ENCODE measurements around the gene PPIH.
"Not testable (repeated sequence)": the region's sequence is repeated elsewhere in the genome, so short reads cannot be mapped to it uniquely, and the experiment has no call there.

The PPIH gene

DNA sequence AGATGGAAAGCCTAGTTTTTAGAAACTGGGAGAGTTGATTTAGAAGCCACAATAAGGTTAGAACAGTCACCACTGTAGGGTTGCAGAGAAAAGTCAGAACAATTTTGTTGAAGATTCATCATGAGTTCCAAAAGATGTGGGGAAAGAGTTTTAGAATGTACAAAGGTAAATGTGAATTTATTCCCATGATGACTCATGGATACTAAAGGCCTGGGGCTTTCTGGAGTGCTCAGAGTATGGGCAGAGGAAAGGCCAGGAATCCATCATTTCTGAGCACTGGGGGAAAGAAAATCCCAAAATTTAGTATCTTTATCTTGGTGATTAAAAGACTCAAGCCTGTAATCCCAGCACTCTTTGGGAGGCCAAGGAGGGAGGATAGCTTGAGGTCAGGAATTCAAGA, 41.8 kb downstream of the PPIH start:
- in situ Hi-C loops (cut with HindIII; ENCODE audit: low sequenced_read_pairs) = no loop called here
- no peak overlapping the region for H3K4me3 ChIP-seq (ENCODE audit: low read depth, low read length)
- DNase-seq (ENCODE audit: low read depth, low spot score) = no peak
- no peak for TF ChIP-seq CTCF (IDR thresholded peaks at IDR 0.05; ENCODE audit: low read depth, low read length)

DNA sequence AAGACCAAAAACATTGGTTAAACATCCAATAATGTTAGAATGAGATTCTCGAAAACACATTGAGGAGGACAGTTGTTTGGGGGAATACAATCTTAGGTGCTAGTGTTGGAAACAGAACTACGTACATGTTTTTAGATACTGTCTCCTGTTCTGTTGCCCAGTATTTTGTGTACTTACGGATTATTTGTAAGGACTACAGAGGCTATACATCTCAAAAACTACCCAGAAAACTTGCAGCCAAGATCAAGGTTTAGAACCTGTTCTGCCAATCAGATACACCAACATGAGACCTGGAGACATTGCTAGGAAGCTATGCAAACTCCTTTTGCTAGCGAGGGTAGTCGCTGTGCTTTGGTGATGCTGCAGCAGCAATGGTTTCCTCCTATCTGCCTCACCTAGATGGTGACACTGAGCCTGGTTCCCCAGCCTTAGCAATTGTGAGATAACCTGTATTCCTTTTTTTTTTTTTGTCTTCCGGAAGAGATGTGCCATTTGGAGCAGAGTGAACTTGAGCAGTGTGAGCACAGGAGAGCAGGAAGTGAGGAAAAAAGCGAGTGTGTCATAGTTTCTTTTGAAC, 45.8 kb downstream of the PPIH start:
- H3K4me3 ChIP-seq (ENCODE audit: low read depth, low read length) = no peak overlapping the region
- in situ Hi-C loops (cut with HindIII; ENCODE audit: low sequenced_read_pairs) = no loop called here
- DNase-seq (ENCODE audit: low read depth, low spot score) = no peak
- no peak for TF ChIP-seq CTCF (IDR thresholded peaks at IDR 0.05; ENCODE audit: low read depth, low read length)

GRCh38 chr1:42712808-42713207, 54.6 kb downstream of the PPIH start:
- H3K4me3 ChIP-seq (ENCODE audit: low read depth, low read length); in situ Hi-C loops (cut with HindIII; ENCODE audit: low sequenced_read_pairs); DNase-seq (ENCODE audit: low read depth, low spot score): not testable (repeated sequence)

GRCh38 chr1:42713293-42713692, 55.1 kb downstream of the PPIH start:
- DNase-seq (ENCODE audit: low read depth, low spot score) = no peak
- in situ Hi-C loops (cut with HindIII; ENCODE audit: low sequenced_read_pairs) = no loop called here
- no peak overlapping the region for H3K4me3 ChIP-seq (ENCODE audit: low read depth, low read length)
- TF ChIP-seq CTCF (IDR thresholded peaks at IDR 0.05; ENCODE audit: low read depth, low read length) = no peak

GRCh38 chr1:42714441-42714840, 56.2 kb downstream of the PPIH start:
- in situ Hi-C loops (cut with HindIII; ENCODE audit: low sequenced_read_pairs); H3K4me3 ChIP-seq (ENCODE audit: low read depth, low read length); DNase-seq (ENCODE audit: low read depth, low spot score): not testable (repeated sequence)

DNA sequence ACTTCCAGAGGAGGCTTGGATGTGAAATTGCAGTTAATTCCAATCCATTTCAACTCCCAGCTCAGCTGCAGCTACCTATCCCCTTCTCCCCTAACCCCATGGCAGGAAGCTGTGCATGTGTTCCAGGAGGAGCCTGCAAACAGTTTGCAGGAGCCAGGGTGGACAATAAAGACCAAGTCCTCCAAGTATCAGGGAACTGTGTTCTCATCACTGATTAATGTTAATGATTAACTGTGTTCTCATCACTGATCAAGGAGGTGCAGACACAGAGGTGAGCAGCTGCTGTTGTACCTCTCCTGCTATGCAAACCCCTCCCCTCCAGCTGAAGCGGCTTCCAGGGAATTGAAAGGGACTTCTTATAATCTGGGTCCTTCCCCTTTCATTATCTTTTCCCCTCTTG, 62.6 kb downstream of the PPIH start:
- no peak for TF ChIP-seq CTCF (IDR thresholded peaks at IDR 0.05; ENCODE audit: low read depth, low read length)
- no peak overlapping the region for H3K4me3 ChIP-seq (ENCODE audit: low read depth, low read length)
- in situ Hi-C loops (cut with HindIII; ENCODE audit: low sequenced_read_pairs) = no loop called here
- no peak for DNase-seq (ENCODE audit: low read depth, low spot score)

DNA sequence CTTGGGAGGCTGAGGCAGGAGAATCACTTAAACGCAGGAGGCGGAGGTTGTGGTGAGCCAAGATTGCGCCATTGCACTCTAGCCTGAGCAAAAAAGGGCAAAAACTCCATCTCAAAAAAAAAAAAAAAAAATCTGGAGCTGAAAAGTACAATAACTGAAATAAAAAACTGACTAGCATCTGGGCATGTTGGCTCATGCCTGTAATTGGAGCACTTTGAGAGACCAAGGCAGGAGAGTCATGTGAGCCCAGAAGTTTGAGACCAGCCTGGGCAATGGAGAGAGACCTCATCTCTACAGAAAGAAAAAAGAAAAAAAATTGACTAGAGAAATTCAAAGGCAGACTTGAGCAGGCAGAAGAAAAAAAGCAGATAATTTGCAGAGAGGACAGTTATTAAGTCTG, 63.7 kb downstream of the PPIH start:
- no peak overlapping the region for H3K4me3 ChIP-seq (ENCODE audit: low read depth, low read length)
- in situ Hi-C loops (cut with HindIII; ENCODE audit: low sequenced_read_pairs) = no loop called here
- no peak for DNase-seq (ENCODE audit: low read depth, low spot score)
- no peak for TF ChIP-seq CTCF (IDR thresholded peaks at IDR 0.05; ENCODE audit: low read depth, low read length)

- H3K4me3 ChIP-seq (ENCODE audit: low read depth, low read length); DNase-seq (ENCODE audit: low read depth, low spot score); in situ Hi-C loops (cut with HindIII; ENCODE audit: low sequenced_read_pairs): not testable (repeated sequence)
Observed at GRCh38 chr1:42722403-42722802, 64.2 kb downstream of the PPIH start.
